T-helper 2 cell treated with Interferon-gamma antibody and Interleukin-4, amounts not matched to agents 5 μg/mL and 100 μg/mL, for 36 hours (primary cell): ENCODE data around the gene RBM7.
A peak's percentile ranks its signal among the peaks of the same experiment; 100 is the strongest.

Experiments
- DNase-seq: peaks from one replicate; pipeline ENCODE4 v3.0.0; 2021; ENCODE audit warnings: low spot score
- H3K27ac Mint-ChIP-seq: one replicate; pipeline ENCODE4 v1.8.0; 2021; ENCODE audit warnings: mild to moderate bottlenecking, mixed read lengths
- H3K27me3 Mint-ChIP-seq: one replicate; pipeline ENCODE4 v1.8.0; 2021; ENCODE audit warnings: low read depth, mixed read lengths
- H3K36me3 Mint-ChIP-seq: one replicate; pipeline ENCODE4 v1.8.0; 2021; ENCODE audit warnings: low read depth, mixed read lengths
- H3K4me1 Mint-ChIP-seq: one replicate; pipeline ENCODE4 v1.8.0; 2021; ENCODE audit warnings: low read depth, mixed read lengths
- H3K4me3 Mint-ChIP-seq: one replicate; pipeline ENCODE4 v1.8.0; 2022; ENCODE audit warnings: mild to moderate bottlenecking, moderate library complexity, mixed read lengths
- H3K9me3 Mint-ChIP-seq: one replicate; pipeline ENCODE4 v1.8.0; 2021; ENCODE audit warnings: mixed read lengths

Gene RBM7

GRCh38 chr11:114412946-114413345 lies 12.5 kb downstream of the RBM7 start:
- peaks cover 24% of the 10 kb centered on the region for H3K36me3 Mint-ChIP-seq
- no peaks in the 10 kb centered on the region for H3K27me3 Mint-ChIP-seq
- H3K27ac Mint-ChIP-seq: no peak overlapping the region
- no peak overlapping the region for H3K4me3 Mint-ChIP-seq
- no peak for DNase-seq
- H3K4me1 Mint-ChIP-seq: no peaks in the 10 kb centered on the region
- no peaks in the 10 kb centered on the region for H3K9me3 Mint-ChIP-seq

GRCh38 chr11:114413958-114414357 lies 13.5 kb downstream of the RBM7 start:
- H3K4me1 Mint-ChIP-seq: no peaks in the 10 kb centered on the region

GRCh38 chr11:114416441-114416961 lies 16.0 kb downstream of the RBM7 start:
- H3K27ac Mint-ChIP-seq: no peak overlapping the region
- H3K36me3 Mint-ChIP-seq: peaks cover 5% of the 10 kb centered on the region
- H3K4me1 Mint-ChIP-seq: no peaks in the 10 kb centered on the region
- DNase-seq: no peak
- no peaks in the 10 kb centered on the region for H3K9me3 Mint-ChIP-seq
- H3K27me3 Mint-ChIP-seq: no peaks in the 10 kb centered on the region
- H3K4me3 Mint-ChIP-seq: no peak overlapping the region

More at GRCh38 chr11:114413958-114414357, 13.5 kb downstream of the RBM7 start:
- Mint-ChIP-seq H3K27me3 (no peaks in the 10 kb centered on the region), H3K9me3 (no peaks in the 10 kb centered on the region), H3K4me3 (no peak overlapping the region), H3K27ac (no peak overlapping the region), H3K36me3 (peaks cover 19% of the 10 kb centered on the region)
- no peak for DNase-seq

- no peak overlapping the region for H3K27ac Mint-ChIP-seq
These were observed 25.8 kb downstream of the RBM7 start for GRCh38 chr11:114426280-114426679.

GRCh38 chr11:114430290-114430689 lies 29.8 kb downstream of the RBM7 start:
- DNase-seq: no peak
- H3K27ac Mint-ChIP-seq: no peak overlapping the region
- no peaks in the 10 kb centered on the region for H3K9me3 Mint-ChIP-seq
- H3K27me3 Mint-ChIP-seq: no peaks in the 10 kb centered on the region
- no peaks in the 10 kb centered on the region for H3K36me3 Mint-ChIP-seq
- H3K4me1 Mint-ChIP-seq: peaks cover 3% of the 10 kb centered on the region
- H3K4me3 Mint-ChIP-seq: no peak overlapping the region

More at GRCh38 chr11:114426280-114426679, 25.8 kb downstream of the RBM7 start:
- Mint-ChIP-seq H3K4me1 (peaks cover 3% of the 10 kb centered on the region), H3K4me3 (no peak overlapping the region), H3K36me3 (peaks cover 4% of the 10 kb centered on the region), H3K9me3 (peaks cover 6% of the 10 kb centered on the region), H3K27me3 (no peaks in the 10 kb centered on the region)
- no peak for DNase-seq

- Mint-ChIP-seq H3K36me3 (no peaks in the 10 kb centered on the region), H3K9me3 (no peaks in the 10 kb centered on the region), H3K27me3 (no peaks in the 10 kb centered on the region), H3K27ac (no peak overlapping the region), H3K4me1 (peaks cover 3% of the 10 kb centered on the region), H3K4me3 (no peak overlapping the region)
- DNase-seq: no peak
These were observed 32.4 kb downstream of the RBM7 start for GRCh38 chr11:114432893-114433292.

GRCh38 chr11:114433376-114433775 lies 32.9 kb downstream of the RBM7 start:
- H3K4me3 Mint-ChIP-seq: no peak overlapping the region
- H3K4me1 Mint-ChIP-seq: peaks cover 5% of the 10 kb centered on the region
- no peaks in the 10 kb centered on the region for H3K27me3 Mint-ChIP-seq
- H3K9me3 Mint-ChIP-seq: no peaks in the 10 kb centered on the region
- no peak for DNase-seq
- no peaks in the 10 kb centered on the region for H3K36me3 Mint-ChIP-seq
- no peak overlapping the region for H3K27ac Mint-ChIP-seq

- Mint-ChIP-seq H3K4me3 (no peak overlapping the region), H3K36me3 (peaks cover 17% of the 10 kb centered on the region), H3K4me1 (peaks cover 27% of the 10 kb centered on the region), H3K27ac (no peak overlapping the region), H3K9me3 (no peaks in the 10 kb centered on the region), H3K27me3 (no peaks in the 10 kb centered on the region)
- no peak for DNase-seq
These were observed 37.8 kb downstream of the RBM7 start for GRCh38 chr11:114438303-114438702.

- peak; percentile 93 for DNase-seq
- Mint-ChIP-seq H3K27ac (peak within 1 kb of the TSS; percentile 91), H3K27me3 (no peaks in the 10 kb centered on the region), H3K9me3 (no peaks in the 10 kb centered on the region), H3K36me3 (peaks cover 28% of the 10 kb centered on the region), H3K4me3 (peak within 1 kb of the TSS; percentile 96), H3K4me1 (peaks cover 32% of the 10 kb centered on the region)
These were observed 39.0 kb downstream of the RBM7 start, which contains the start of gene REXO2 for GRCh38 chr11:114439229-114440120. Gene REXO2, plus strand, starts transcription at chr11:114439467. Its CDS starts 62 bp downstream, at chr11:114439529.

GRCh38 chr11:114440121-114440860 lies 39.8 kb downstream of the RBM7 start:
- Mint-ChIP-seq H3K4me1 (peaks cover 32% of the 10 kb centered on the region), H3K27ac (peak overlapping the region; percentile 91), H3K27me3 (no peaks in the 10 kb centered on the region), H3K4me3 (peak overlapping the region; percentile 96), H3K36me3 (peaks cover 31% of the 10 kb centered on the region), H3K9me3 (no peaks in the 10 kb centered on the region)
- no peak for DNase-seq

GRCh38 chr11:114440971-114441763 lies 40.7 kb downstream of the RBM7 start:
- peaks cover 32% of the 10 kb centered on the region for H3K4me1 Mint-ChIP-seq

GRCh38 chr11:114441921-114442320 lies 41.5 kb downstream of the RBM7 start:
- Mint-ChIP-seq H3K9me3 (no peaks in the 10 kb centered on the region), H3K27ac (no peak overlapping the region), H3K4me3 (no peak overlapping the region), H3K4me1 (peaks cover 34% of the 10 kb centered on the region), H3K27me3 (no peaks in the 10 kb centered on the region), H3K36me3 (peaks cover 39% of the 10 kb centered on the region)
- no peak for DNase-seq

More at GRCh38 chr11:114440971-114441763, 40.7 kb downstream of the RBM7 start:
- Mint-ChIP-seq H3K27ac (peak overlapping the region; percentile 31), H3K4me3 (peak overlapping the region; percentile 61), H3K36me3 (peaks cover 34% of the 10 kb centered on the region), H3K27me3 (no peaks in the 10 kb centered on the region), H3K9me3 (no peaks in the 10 kb centered on the region)
- DNase-seq: no peak

- Mint-ChIP-seq H3K36me3 (peaks cover 44% of the 10 kb centered on the region), H3K27me3 (no peaks in the 10 kb centered on the region), H3K4me3 (no peak overlapping the region), H3K27ac (no peak overlapping the region), H3K4me1 (peaks cover 34% of the 10 kb centered on the region), H3K9me3 (no peaks in the 10 kb centered on the region)
- no peak for DNase-seq
These were observed 42.1 kb downstream of the RBM7 start for GRCh38 chr11:114442536-114442935.
